Measurements from ENCODE around the gene INTS6.

Gene INTS6

DNA sequence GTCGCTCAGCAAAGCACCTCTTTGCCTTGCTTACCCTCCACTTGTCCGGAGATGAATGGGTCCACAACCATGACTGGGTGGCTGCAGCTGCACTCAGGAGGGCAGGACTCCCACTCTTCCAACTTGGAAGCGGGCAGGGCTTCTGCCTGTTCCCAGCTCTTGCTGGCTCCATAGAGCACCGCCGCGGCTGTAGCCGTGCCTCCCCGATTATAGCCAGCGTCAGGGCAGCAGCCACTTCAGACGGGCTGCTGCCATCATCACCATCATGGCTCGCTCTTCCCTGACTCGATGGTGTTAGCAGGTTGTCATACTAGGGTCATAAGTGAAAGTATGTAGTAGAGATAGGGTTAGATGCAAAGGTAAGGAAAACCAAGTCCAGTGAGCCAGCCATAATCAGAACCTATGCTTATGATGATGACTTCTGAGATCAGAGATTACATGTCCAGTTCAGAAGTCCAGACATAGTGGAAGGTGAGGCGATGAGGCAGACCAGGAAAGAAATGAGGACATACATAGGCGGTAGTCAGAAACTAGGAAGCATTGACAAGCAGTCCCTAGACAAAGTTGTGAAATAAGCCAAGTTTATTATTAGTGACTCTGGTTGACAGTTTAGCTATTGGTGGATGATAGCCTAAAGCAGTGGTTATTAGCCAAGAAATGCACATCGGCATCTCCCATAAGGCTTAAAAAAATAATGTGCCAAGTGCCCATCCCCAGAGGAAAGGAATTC lies 4.4 kb upstream of the INTS6 start:
- no peak for ATAC-seq (ENCODE audit: low read depth)
- TF ChIP-seq, protein P1, sequence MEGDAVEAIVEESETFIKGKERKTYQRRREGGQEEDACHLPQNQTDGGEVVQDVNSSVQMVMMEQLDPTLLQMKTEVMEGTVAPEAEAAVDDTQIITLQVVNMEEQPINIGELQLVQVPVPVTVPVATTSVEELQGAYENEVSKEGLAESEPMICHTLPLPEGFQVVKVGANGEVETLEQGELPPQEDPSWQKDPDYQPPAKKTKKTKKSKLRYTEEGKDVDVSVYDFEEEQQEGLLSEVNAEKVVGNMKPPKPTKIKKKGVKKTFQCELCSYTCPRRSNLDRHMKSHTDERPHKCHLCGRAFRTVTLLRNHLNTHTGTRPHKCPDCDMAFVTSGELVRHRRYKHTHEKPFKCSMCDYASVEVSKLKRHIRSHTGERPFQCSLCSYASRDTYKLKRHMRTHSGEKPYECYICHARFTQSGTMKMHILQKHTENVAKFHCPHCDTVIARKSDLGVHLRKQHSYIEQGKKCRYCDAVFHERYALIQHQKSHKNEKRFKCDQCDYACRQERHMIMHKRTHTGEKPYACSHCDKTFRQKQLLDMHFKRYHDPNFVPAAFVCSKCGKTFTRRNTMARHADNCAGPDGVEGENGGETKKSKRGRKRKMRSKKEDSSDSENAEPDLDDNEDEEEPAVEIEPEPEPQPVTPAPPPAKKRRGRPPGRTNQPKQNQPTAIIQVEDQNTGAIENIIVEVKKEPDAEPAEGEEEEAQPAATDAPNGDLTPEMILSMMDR (IDR thresholded peaks at IDR 0.05; ENCODE audit: poor library complexity, severe bottlenecking): no peak

DNA sequence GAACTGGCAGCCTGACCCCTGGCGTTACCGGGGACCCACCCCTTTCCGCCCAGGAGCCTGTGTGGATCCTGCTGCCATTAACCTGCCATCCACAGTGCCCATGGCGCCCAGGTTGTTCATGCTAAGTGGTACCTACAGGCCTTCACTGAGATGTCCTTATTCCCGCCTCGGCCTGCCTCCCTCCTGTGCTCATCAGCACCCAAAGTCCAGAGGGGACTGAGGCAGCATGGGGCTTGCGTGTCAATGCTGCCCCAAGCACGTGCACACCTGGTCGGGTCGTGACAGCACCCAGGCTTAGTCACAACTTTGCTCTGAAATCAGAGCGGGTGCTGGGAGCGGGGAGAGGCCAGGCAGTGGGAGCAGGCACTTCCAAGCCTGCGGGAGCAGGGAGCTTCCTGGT lies 3.7 kb upstream of the INTS6 start:
- H3K9me3 ChIP-seq (ENCODE audit: severe bottlenecking): no peaks in the 10 kb centered on the region
- peaks cover 14% of the 10 kb centered on the region for H3K36me3 ChIP-seq (ENCODE audit: low read depth)
- no peaks in the 10 kb centered on the region for H3K27me3 ChIP-seq (ENCODE audit: insufficient read depth, poor library complexity, severe bottlenecking)
- no peak for DNase-seq (ENCODE audit: low spot score)
- H3K27ac ChIP-seq (ENCODE audit: poor library complexity, severe bottlenecking): no peak overlapping the region
- TF ChIP-seq, protein P1 (IDR thresholded peaks at IDR 0.05; ENCODE audit: poor library complexity, severe bottlenecking): no peak
- no peak for ATAC-seq (ENCODE audit: low read depth)
- H3K4me3 ChIP-seq (ENCODE audit: severe bottlenecking): no peak overlapping the region
- H3K4me1 ChIP-seq (ENCODE audit: insufficient read depth, poor library complexity, severe bottlenecking): peaks cover 7% of the 10 kb centered on the region

More for the DNA sequence above, 4.4 kb upstream of the INTS6 start:
- Histone ChIP-seq H3K27ac (ENCODE audit: poor library complexity, severe bottlenecking) (no peak overlapping the region), H3K27me3 (ENCODE audit: insufficient read depth, poor library complexity, severe bottlenecking) (no peaks in the 10 kb centered on the region), H3K36me3 (ENCODE audit: low read depth) (peaks cover 14% of the 10 kb centered on the region), H3K4me3 (ENCODE audit: severe bottlenecking) (no peak overlapping the region), H3K9me3 (ENCODE audit: severe bottlenecking) (no peaks in the 10 kb centered on the region), H3K4me1 (ENCODE audit: insufficient read depth, poor library complexity, severe bottlenecking) (peaks cover 7% of the 10 kb centered on the region)
- no peak for DNase-seq (ENCODE audit: low spot score)

DNA sequence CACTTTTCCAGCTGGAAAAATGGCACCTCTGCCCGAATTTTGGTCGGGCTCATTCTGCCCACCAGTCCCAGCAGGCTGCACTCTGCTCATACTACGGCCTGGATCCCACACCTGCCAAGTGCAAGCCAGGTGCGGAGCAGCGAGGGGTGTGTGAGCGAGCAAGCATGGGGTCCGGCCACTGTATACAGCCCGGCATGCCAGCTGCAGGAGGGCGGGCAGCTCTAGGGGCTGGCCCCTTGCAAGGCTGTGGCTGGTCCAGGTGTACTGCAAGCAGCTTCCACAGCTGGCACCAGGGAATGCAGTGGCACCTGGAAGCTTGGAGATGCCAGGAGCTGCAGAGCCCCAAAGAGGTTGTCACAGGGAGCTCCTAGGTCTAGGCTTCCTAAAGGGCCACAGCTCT lies 2.7 kb upstream of the INTS6 start:
- TF ChIP-seq, protein P1 (IDR thresholded peaks at IDR 0.05; ENCODE audit: poor library complexity, severe bottlenecking): no peak
- Histone ChIP-seq H3K9me3 (ENCODE audit: severe bottlenecking) (no peaks in the 10 kb centered on the region), H3K36me3 (ENCODE audit: low read depth) (peaks cover 23% of the 10 kb centered on the region), H3K27ac (ENCODE audit: poor library complexity, severe bottlenecking) (no peak overlapping the region), H3K4me3 (ENCODE audit: severe bottlenecking) (no peak overlapping the region), H3K4me1 (ENCODE audit: insufficient read depth, poor library complexity, severe bottlenecking) (peaks cover 11% of the 10 kb centered on the region), H3K27me3 (ENCODE audit: insufficient read depth, poor library complexity, severe bottlenecking) (no peaks in the 10 kb centered on the region)
- ATAC-seq (ENCODE audit: low read depth) (no peak), DNase-seq (ENCODE audit: low spot score) (no peak)

DNA sequence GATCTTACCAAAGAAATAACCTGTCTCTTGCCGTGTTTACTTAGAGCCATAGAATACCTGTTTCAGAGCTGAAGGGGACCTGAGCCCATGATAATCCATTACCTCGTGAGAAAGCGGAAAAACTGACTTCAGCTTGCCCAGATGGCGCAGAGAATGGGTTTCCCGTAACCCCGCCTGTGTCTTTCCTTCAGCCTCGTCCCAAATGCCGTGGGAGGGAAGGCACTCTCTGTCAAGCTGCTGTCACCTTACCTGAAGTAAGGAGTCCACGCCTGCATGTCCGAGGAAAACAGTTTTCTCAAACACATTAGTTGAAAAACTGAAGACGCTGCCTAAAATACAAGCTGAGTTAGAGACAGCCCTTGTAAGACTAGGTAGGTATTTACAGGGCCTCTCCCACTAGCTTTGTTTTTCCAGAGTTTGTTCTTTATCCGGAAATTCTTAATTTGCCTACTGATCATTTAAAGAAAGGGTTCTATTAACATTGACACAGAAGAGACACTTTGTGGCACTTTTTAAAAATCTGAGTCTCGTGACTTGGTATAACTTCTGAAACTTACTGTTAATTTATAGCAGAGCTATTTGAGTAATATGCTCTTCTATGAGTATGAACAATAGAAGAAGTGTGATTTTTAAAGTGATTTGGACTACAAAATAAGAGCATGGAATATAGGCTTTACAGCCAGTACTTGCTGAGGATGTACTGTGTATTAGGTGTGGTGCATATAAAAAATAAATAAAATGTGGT lies 1.3 kb upstream of the INTS6 start:
- H3K4me1 ChIP-seq (ENCODE audit: insufficient read depth, poor library complexity, severe bottlenecking): peaks cover 20% of the 10 kb centered on the region
- TF ChIP-seq, protein P1 (IDR thresholded peaks at IDR 0.05; ENCODE audit: poor library complexity, severe bottlenecking): no peak
- peak overlapping the region; percentile 54 for H3K4me3 ChIP-seq (ENCODE audit: severe bottlenecking)
- no peaks in the 10 kb centered on the region for H3K9me3 ChIP-seq (ENCODE audit: severe bottlenecking)
- no peak for DNase-seq (ENCODE audit: low spot score)
- peak overlapping the region; percentile 87 for H3K27ac ChIP-seq (ENCODE audit: poor library complexity, severe bottlenecking)
- no peak for ATAC-seq (ENCODE audit: low read depth)
- no peaks in the 10 kb centered on the region for H3K27me3 ChIP-seq (ENCODE audit: insufficient read depth, poor library complexity, severe bottlenecking)
- H3K36me3 ChIP-seq (ENCODE audit: low read depth): peaks cover 37% of the 10 kb centered on the region

All from RWPE2 (cell line).